Trophoblast cell (in vitro differentiated cells and primary cell): ENCODE results near the gene BABAM2.

Experiments
- DNase-seq, 2 donors: peaks; one replicate each; pipeline ENCODE4 v3.0.0-alpha.2; 2016
- H2AFZ ChIP-seq: 2 replicates; pipeline ENCODE4 v1.6.1; 2013; ENCODE audit warnings: low read length, moderate library complexity, mild to moderate bottlenecking; ENCODE audit not compliant: insufficient read depth, poor library complexity
- H2AK5ac ChIP-seq: 2 replicates; pipeline ENCODE4 v1.6.1; 2013; ENCODE audit warnings: mild to moderate bottlenecking, low read length
- H2BK120ac ChIP-seq: 2 replicates; pipeline ENCODE4 v1.6.1; 2013; ENCODE audit warnings: low read length, mild to moderate bottlenecking, moderate library complexity; ENCODE audit not compliant: insufficient read depth, poor library complexity
- H2BK12ac ChIP-seq: 2 replicates; pipeline ENCODE4 v1.6.1; 2013; ENCODE audit warnings: mild to moderate bottlenecking, low read length, moderate library complexity
- H2BK5ac ChIP-seq: 2 replicates; pipeline ENCODE4 v1.6.1; 2013; ENCODE audit warnings: low read length, low read depth, moderate library complexity, mild to moderate bottlenecking; ENCODE audit not compliant: poor library complexity
- H3K14ac ChIP-seq: 2 replicates; pipeline ENCODE4 v1.6.1; 2013; ENCODE audit warnings: mild to moderate bottlenecking, low read length
- H3K18ac ChIP-seq: 2 replicates; pipeline ENCODE4 v1.6.1; 2013; ENCODE audit warnings: mild to moderate bottlenecking, low read length
- H3K23ac ChIP-seq: 2 replicates; pipeline ENCODE4 v1.6.1; 2013; ENCODE audit warnings: low read length
- H3K27ac ChIP-seq: 2 replicates; pipeline ENCODE4 v1.5.1; 2013; ENCODE audit warnings: low read depth, mild to moderate bottlenecking, inconsistent platforms, low read length, moderate library complexity
- H3K27me3 ChIP-seq: 2 replicates; pipeline ENCODE4 v1.6.1; 2013; ENCODE audit warnings: inconsistent platforms, mild to moderate bottlenecking, low read length, moderate library complexity; ENCODE audit not compliant: insufficient read depth
- H3K36me3 ChIP-seq, 2 experiments: 1 replicate in 1 of 2; 2 replicates in 1 of 2; pipeline ENCODE4 v1.6.1; 2013; ENCODE audit warnings: low read length in 2 of 2, mild to moderate bottlenecking in 2 of 2, moderate library complexity in 1 of 2; ENCODE audit not compliant: insufficient read depth in 2 of 2, control insufficient read depth in 1 of 2
- H3K4ac ChIP-seq: 2 replicates; pipeline ENCODE4 v1.6.1; 2013; ENCODE audit warnings: low read depth, mild to moderate bottlenecking, low read length, moderate library complexity
- H3K4me1 ChIP-seq, 2 experiments: 1 replicate in 1 of 2; 2 replicates in 1 of 2; pipeline ENCODE4 v1.6.1; 2013; ENCODE audit warnings: low read length in 2 of 2, mild to moderate bottlenecking in 2 of 2, moderate library complexity in 1 of 2; ENCODE audit not compliant: insufficient read depth in 2 of 2, control insufficient read depth in 1 of 2
- H3K4me2 ChIP-seq: 2 replicates; pipeline ENCODE4 v1.6.1; 2013; ENCODE audit warnings: inconsistent platforms, mild to moderate bottlenecking, low read length, moderate library complexity
- H3K4me3 ChIP-seq: 2 replicates; pipeline ENCODE4 v1.5.1; 2013; ENCODE audit warnings: mild to moderate bottlenecking, low read depth, low read length, inconsistent platforms
- H3K79me1 ChIP-seq: one replicate; pipeline ENCODE4 v1.6.1; 2013; ENCODE audit warnings: low read length
- H3K79me2 ChIP-seq: 2 replicates; pipeline ENCODE4 v1.6.1; 2013; ENCODE audit warnings: low read length, mild to moderate bottlenecking; ENCODE audit not compliant: control insufficient read depth, insufficient read depth, poor library complexity
- H3K9ac ChIP-seq: 2 replicates; pipeline ENCODE4 v1.6.1; 2013; ENCODE audit warnings: mild to moderate bottlenecking, low read length
- H3K9me3 ChIP-seq: 2 replicates; pipeline ENCODE4 v1.6.1; 2013; ENCODE audit warnings: low read depth, mild to moderate bottlenecking, control low read depth, inconsistent platforms, low read length; ENCODE audit not compliant: insufficient read depth
- H4K12ac ChIP-seq: 2 replicates; pipeline ENCODE4 v1.6.1; 2013; ENCODE audit warnings: low read depth, mild to moderate bottlenecking, low read length, moderate library complexity
- H4K8ac ChIP-seq: 2 replicates; pipeline ENCODE4 v1.6.1; 2013; ENCODE audit warnings: low read depth, mild to moderate bottlenecking, low read length, moderate library complexity
- H4K91ac ChIP-seq: one replicate; pipeline ENCODE4 v1.6.1; 2013; ENCODE audit warnings: low read depth, mild to moderate bottlenecking, low read length, moderate library complexity
- WGBS: extraction: QIAGEN DNeasy Blood & Tissue Kit; methylation state at CpG from one replicate; pipeline ENCODE4 v1.1.7; 2013; ENCODE audit warnings: missing lambda C conversion rate; ENCODE audit not compliant: insufficient read length, insufficient coverage; ENCODE audit errors: extremely low coverage; 5-methylcytosine and 5-hydroxymethylcytosine counted together

Gene BABAM2

DNA sequence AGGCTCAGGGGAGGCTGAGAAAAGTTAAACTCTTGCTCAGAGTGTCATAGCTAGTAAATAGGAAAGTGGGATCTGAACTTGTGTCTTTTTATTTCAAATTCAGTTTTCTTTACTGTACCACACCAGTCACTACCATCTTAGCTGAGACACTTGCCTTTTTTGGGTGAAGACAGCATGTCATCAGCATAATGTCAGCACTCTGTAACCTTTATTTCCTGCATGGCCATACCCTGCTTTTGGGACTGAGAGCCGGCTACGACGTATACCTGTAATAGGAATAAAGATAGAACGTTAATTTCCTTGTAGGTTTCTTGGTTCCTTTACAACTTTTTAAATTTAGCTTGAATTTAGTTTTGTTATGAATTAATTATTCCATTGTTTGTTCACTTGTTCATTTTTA, 202.8 kb downstream of the BABAM2 start:
- no peaks in the 10 kb centered on the region for H3K4me1 ChIP-seq
- no peak overlapping the region for H2AK5ac ChIP-seq
- no peak overlapping the region for H3K23ac ChIP-seq
- no peaks in the 10 kb centered on the region for H3K27me3 ChIP-seq
- H3K14ac ChIP-seq, result no peak overlapping the region
- H2AFZ ChIP-seq, result no peak overlapping the region
- no peaks in the 10 kb centered on the region for H3K36me3 ChIP-seq
- H3K18ac ChIP-seq, result no peak overlapping the region
- no peak overlapping the region for H3K27ac ChIP-seq
- no peak for DNase-seq
- WGBS, result no CpG with 5 or more reads among the region's 4 CpGs
- no peaks in the 10 kb centered on the region for H3K9me3 ChIP-seq
- H2BK12ac ChIP-seq, result no peak overlapping the region
- H3K79me1 ChIP-seq, result no peaks in the 10 kb centered on the region
- H3K79me2 ChIP-seq, result no peaks in the 10 kb centered on the region
- no peak overlapping the region for H3K4me3 ChIP-seq
- H4K12ac ChIP-seq, result no peak overlapping the region
- no peak overlapping the region for H3K4ac ChIP-seq
- no peak overlapping the region for H4K91ac ChIP-seq
- H3K9ac ChIP-seq, result no peak overlapping the region
- no peak overlapping the region for H3K4me2 ChIP-seq
- H4K8ac ChIP-seq, result no peak overlapping the region
- no peak overlapping the region for H2BK120ac ChIP-seq
- H2BK5ac ChIP-seq, result no peak overlapping the region

DNA sequence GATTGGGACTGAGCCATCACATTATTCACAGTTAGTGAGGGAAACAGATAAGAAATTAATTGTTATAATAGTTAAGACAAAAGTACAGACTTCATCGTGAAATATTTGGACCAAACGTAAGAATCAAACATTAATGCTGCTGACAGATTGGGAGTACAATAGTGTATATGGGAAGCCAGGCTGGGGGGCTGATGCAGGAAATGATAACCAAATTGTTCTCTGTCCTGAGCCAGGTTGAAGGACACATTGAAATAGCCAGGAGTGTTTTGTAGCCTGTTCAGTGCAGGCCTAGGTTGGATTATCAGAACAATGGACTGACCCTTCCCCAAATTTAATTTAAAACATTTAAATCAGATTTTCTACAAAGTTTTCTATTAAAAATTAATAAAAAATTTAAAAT, 203.2 kb downstream of the BABAM2 start:
- no peak overlapping the region for H2BK120ac ChIP-seq
- H3K14ac ChIP-seq, result no peak overlapping the region
- no peak overlapping the region for H3K4me2 ChIP-seq
- H3K79me1 ChIP-seq, result no peaks in the 10 kb centered on the region
- H3K79me2 ChIP-seq, result no peaks in the 10 kb centered on the region
- H3K9ac ChIP-seq, result no peak overlapping the region
- H3K4me1 ChIP-seq, result no peaks in the 10 kb centered on the region
- no peak overlapping the region for H2AK5ac ChIP-seq
- H3K18ac ChIP-seq, result no peak overlapping the region
- H3K9me3 ChIP-seq, result no peaks in the 10 kb centered on the region
- no peak overlapping the region for H3K4ac ChIP-seq
- no CpG with 5 or more reads among the region's 2 CpGs for whole genome bisulfite sequencing
- H3K36me3 ChIP-seq, result no peaks in the 10 kb centered on the region
- H3K23ac ChIP-seq, result no peak overlapping the region
- H4K12ac ChIP-seq, result no peak overlapping the region
- DNase-seq, result no peak
- no peak overlapping the region for H2BK12ac ChIP-seq
- H4K91ac ChIP-seq, result no peak overlapping the region
- no peak overlapping the region for H2BK5ac ChIP-seq
- no peak overlapping the region for H4K8ac ChIP-seq
- no peak overlapping the region for H3K4me3 ChIP-seq
- no peak overlapping the region for H3K27ac ChIP-seq
- H3K27me3 ChIP-seq, result no peaks in the 10 kb centered on the region
- no peak overlapping the region for H2AFZ ChIP-seq

- H3K9ac ChIP-seq, result no peak overlapping the region
- no peaks in the 10 kb centered on the region for H3K36me3 ChIP-seq
- no peaks in the 10 kb centered on the region for H3K27me3 ChIP-seq
- no peak overlapping the region for H2BK120ac ChIP-seq
- no peak overlapping the region for H3K27ac ChIP-seq
- H4K91ac ChIP-seq, result no peak overlapping the region
- no peak overlapping the region for H4K8ac ChIP-seq
- no peaks in the 10 kb centered on the region for H3K4me1 ChIP-seq
- no peak overlapping the region for H2BK12ac ChIP-seq
- no peak overlapping the region for H3K18ac ChIP-seq
- H4K12ac ChIP-seq, result no peak overlapping the region
- no peak for DNase-seq
- no peak overlapping the region for H3K4me2 ChIP-seq
- no peaks in the 10 kb centered on the region for H3K9me3 ChIP-seq
- no peak overlapping the region for H2AFZ ChIP-seq
- H3K79me1 ChIP-seq, result no peaks in the 10 kb centered on the region
- no peak overlapping the region for H3K4ac ChIP-seq
- no CpG with 5 or more reads among the region's 3 CpGs for WGBS
- H3K79me2 ChIP-seq, result no peaks in the 10 kb centered on the region
- no peak overlapping the region for H3K23ac ChIP-seq
- H2BK5ac ChIP-seq, result no peak overlapping the region
- H2AK5ac ChIP-seq, result no peak overlapping the region
- H3K4me3 ChIP-seq, result no peak overlapping the region
- no peak overlapping the region for H3K14ac ChIP-seq
Observed at GRCh38 chr2:28094739-28095138, 204.2 kb downstream of the BABAM2 start.

DNA sequence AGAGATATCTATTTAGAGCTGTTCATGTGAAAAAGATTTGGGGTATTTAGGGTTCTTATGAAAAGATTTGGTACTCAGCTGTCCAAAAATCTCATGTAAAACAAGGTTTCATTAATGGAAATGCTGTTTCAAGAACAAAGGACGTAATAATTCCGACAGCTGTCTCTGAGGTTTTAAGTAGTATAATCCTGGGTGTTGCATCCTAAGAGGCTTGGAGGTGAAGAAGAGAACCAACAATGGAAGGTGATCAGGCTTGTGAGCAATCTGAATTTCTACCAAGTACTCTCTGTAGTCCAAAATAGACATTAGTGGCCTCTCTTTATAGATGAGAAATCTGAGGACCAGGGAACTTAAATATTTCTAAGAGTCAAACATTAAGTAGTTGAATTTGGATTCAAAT, 205.1 kb downstream of the BABAM2 start:
- no peaks in the 10 kb centered on the region for H3K9me3 ChIP-seq
- no peak overlapping the region for H3K4me3 ChIP-seq
- no peak overlapping the region for H3K4ac ChIP-seq
- no peak overlapping the region for H2AFZ ChIP-seq
- no peak overlapping the region for H2BK5ac ChIP-seq
- H3K27me3 ChIP-seq, result no peaks in the 10 kb centered on the region
- no peak overlapping the region for H3K4me2 ChIP-seq
- H4K8ac ChIP-seq, result no peak overlapping the region
- no peak overlapping the region for H3K9ac ChIP-seq
- H2AK5ac ChIP-seq, result no peak overlapping the region
- no peaks in the 10 kb centered on the region for H3K79me1 ChIP-seq
- H3K4me1 ChIP-seq, result no peaks in the 10 kb centered on the region
- H4K12ac ChIP-seq, result no peak overlapping the region
- DNase-seq, result no peak
- H3K79me2 ChIP-seq, result no peaks in the 10 kb centered on the region
- no peak overlapping the region for H3K27ac ChIP-seq
- H3K23ac ChIP-seq, result no peak overlapping the region
- H3K36me3 ChIP-seq, result no peaks in the 10 kb centered on the region
- no peak overlapping the region for H4K91ac ChIP-seq
- no peak overlapping the region for H2BK120ac ChIP-seq
- no CpG with 5 or more reads among the region's 2 CpGs for WGBS
- no peak overlapping the region for H3K14ac ChIP-seq
- no peak overlapping the region for H2BK12ac ChIP-seq
- no peak overlapping the region for H3K18ac ChIP-seq
